GM12872 (cell line): ENCODE measurements around the gene KDM4D.

Experiments used
- TF ChIP-seq, protein P1 (sequence below): IDR thresholded peaks from 3 replicates; pipeline ENCODE4 v1.5.1; 2011; ENCODE audit warnings: low read depth, mild to moderate bottlenecking, low read length, moderate library complexity; ENCODE audit not compliant: insufficient read depth

KDM4D gene

DNA sequence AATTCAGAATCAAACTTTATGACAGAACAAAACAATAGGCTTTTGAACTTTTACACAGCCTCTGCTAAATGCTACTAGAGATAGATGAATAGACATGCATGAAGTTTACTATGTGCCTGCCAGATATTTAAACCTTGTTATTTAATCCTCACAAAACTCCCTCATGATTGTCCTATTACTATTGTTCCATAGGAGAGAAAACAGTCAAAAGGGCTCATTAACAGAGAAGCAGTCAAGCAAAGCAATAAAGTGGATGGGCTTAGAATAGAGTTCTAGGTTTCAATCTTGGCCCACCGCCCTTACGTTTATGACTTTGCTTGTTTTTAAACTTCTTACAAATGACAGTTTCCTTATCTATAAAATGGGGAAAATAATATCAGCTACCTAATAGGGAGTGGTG, 13.0 kb upstream of the KDM4D start:
- TF ChIP-seq, protein P1, sequence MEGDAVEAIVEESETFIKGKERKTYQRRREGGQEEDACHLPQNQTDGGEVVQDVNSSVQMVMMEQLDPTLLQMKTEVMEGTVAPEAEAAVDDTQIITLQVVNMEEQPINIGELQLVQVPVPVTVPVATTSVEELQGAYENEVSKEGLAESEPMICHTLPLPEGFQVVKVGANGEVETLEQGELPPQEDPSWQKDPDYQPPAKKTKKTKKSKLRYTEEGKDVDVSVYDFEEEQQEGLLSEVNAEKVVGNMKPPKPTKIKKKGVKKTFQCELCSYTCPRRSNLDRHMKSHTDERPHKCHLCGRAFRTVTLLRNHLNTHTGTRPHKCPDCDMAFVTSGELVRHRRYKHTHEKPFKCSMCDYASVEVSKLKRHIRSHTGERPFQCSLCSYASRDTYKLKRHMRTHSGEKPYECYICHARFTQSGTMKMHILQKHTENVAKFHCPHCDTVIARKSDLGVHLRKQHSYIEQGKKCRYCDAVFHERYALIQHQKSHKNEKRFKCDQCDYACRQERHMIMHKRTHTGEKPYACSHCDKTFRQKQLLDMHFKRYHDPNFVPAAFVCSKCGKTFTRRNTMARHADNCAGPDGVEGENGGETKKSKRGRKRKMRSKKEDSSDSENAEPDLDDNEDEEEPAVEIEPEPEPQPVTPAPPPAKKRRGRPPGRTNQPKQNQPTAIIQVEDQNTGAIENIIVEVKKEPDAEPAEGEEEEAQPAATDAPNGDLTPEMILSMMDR: no peak

DNA sequence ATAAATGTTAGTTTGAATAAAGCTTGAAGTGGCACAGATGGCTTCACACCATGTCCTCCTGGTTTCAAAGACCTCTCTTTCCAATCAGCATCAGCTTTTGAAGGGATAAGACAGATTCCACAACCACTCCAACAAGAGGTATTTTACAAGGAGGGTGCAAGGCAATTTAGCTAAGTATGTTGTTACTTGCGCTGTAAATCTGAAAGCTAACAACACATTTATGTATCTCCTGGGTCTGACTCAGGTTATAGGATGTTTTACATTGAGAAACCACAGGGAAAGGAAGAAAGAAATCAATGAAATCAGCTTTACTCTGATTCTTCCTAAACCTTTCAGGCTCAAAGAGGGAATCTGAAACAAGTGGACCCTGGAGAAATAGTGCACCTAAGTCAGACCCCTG, 12.3 kb upstream of the KDM4D start:
- TF ChIP-seq, protein P1: no peak

- TF ChIP-seq, protein P1: no peak
Measured at GRCh38 chr11:94964934-94965333, 8.6 kb upstream of the KDM4D start.

DNA sequence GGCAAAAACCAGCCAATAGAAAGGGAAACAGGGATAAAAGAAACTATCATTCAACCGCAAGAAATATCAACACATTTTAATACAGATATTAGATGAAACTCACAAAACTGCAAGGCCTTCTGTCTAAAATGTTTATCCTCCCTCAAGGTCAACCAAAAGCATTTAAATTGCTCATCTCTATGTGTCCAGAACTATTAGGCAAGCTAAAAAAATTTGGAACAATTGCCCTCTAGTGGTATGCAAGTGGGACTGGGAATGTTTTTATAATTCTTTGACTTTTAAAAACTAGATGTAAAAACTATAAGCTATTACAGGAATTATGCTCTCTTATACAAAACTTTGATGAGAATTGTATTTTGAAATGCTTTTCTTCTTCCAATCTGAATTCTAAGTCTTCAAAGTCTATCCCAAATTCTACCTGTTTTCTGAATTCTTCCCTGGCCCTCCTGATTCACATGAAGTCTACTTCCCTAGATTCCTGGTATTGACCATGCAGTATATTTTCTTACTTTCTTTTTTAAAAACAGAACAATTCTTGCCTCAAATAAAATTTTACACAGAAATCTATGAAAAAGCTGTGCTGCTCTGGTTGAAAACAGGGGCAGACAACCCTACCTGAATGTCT, 5.1 kb upstream of the KDM4D start:
- TF ChIP-seq, protein P1: peak; percentile 48; the same call in 1 of the 3 replicates

- TF ChIP-seq, protein P1: no peak
Measured at GRCh38 chr11:94972700-94973098, 810 bp upstream of the KDM4D start.

- TF ChIP-seq, protein P1: no peak
Measured at GRCh38 chr11:94974178-94974577, 669 bp downstream of the KDM4D start.

- TF ChIP-seq, protein P1: no peak
Measured at GRCh38 chr11:94975599-94975998, 2.1 kb downstream of the KDM4D start.

DNA sequence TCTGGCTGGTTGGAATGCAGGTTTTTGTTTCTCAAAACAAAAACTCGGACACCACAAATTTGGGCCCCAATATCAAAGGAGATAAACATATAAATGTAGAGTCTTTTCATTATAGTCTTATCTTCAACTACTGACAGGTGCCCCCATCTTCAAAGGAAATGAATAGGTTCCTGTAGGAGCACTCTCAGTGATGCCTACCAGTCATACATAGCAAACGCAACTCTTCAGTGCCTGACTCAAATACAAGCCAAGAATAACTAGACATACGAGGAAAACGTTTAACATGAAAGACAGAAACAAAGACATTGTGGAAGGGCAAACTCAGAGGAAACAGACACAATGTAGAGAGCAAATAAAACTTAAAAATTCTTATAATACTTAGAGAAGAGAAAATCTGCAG, 13.9 kb downstream of the KDM4D start:
- TF ChIP-seq, protein P1: no peak
